DND-41 (cell line): ENCODE measurements around the gene NIT2.

ENCODE experiments used
- ATAC-seq: fragments of 200-7000 bp; cut with Tn5 transposase; 3 replicates; pipeline ENCODE4 v1.9.1; 2021; ENCODE audit warnings: low read depth; ENCODE audit not compliant: insufficient read depth
- DNase-seq: peaks from one replicate; pipeline ENCODE4 v3.0.0-alpha.2; 2020
- H2AFZ ChIP-seq: 2 replicates; pipeline ENCODE4 v1.6.0; 2012; ENCODE audit warnings: low read depth, low read length
- H3K27ac ChIP-seq: 2 replicates; pipeline ENCODE4 v1.5.1; 2012; ENCODE audit warnings: low read length, inconsistent platforms
- H3K27me3 ChIP-seq: fragments of 200-600 bp; sonication (generic); 2 replicates; pipeline ENCODE4 v1.6.0; 2012; ENCODE audit warnings: low read length, mild to moderate bottlenecking, inconsistent platforms; ENCODE audit not compliant: insufficient read depth, poor library complexity
- H3K36me3 ChIP-seq: 2 replicates; pipeline ENCODE4 v1.5.1; 2012; ENCODE audit warnings: low read length, inconsistent platforms; ENCODE audit not compliant: insufficient read depth
- H3K4me1 ChIP-seq: 2 replicates; pipeline ENCODE4 v1.5.1; 2012; ENCODE audit warnings: mild to moderate bottlenecking, low read length; ENCODE audit not compliant: insufficient read depth
- H3K4me2 ChIP-seq: 2 replicates; pipeline ENCODE4 v1.6.0; 2012; ENCODE audit warnings: mild to moderate bottlenecking, moderate library complexity, low read length, inconsistent platforms; ENCODE audit not compliant: insufficient read depth
- H3K4me3 ChIP-seq, 2 experiments: fragments of 200-600 bp in 1 of 2; shearing (Covaris generic) in 1 of 2; 2 replicates each; pipeline ENCODE4 v1.5.1; 2012 to 2016; ENCODE audit warnings: inconsistent platforms in 2 of 2, low read length in 2 of 2, mild to moderate bottlenecking in 2 of 2, low read depth in 1 of 2, moderate library complexity in 1 of 2
- H3K79me2 ChIP-seq: 2 replicates; pipeline ENCODE4 v1.6.0; 2012; ENCODE audit warnings: low read length, inconsistent platforms; ENCODE audit not compliant: insufficient read depth
- H3K9ac ChIP-seq: 2 replicates; pipeline ENCODE4 v1.6.0; 2012; ENCODE audit warnings: low read depth, mild to moderate bottlenecking, inconsistent platforms, low read length, moderate library complexity
- H3K9me3 ChIP-seq: 2 replicates; pipeline ENCODE4 v1.5.1; 2012; ENCODE audit warnings: low read length, moderate library complexity, mild to moderate bottlenecking, inconsistent platforms; ENCODE audit not compliant: insufficient read depth, severe bottlenecking
- H4K20me1 ChIP-seq: 2 replicates; pipeline ENCODE4 v1.6.0; 2012; ENCODE audit warnings: low read length; ENCODE audit not compliant: insufficient read depth
- EZH2 ChIP-seq: IDR thresholded peaks from 3 replicates; pipeline ENCODE4 v1.6.1; 2012; ENCODE audit warnings: borderline replicate concordance, low read depth, mild to moderate bottlenecking, moderate library complexity, low read length, inconsistent platforms; ENCODE audit not compliant: severe bottlenecking
- TF ChIP-seq, protein P1 (sequence below): IDR thresholded peaks from 2 replicates; pipeline ENCODE4 v1.5.1; 2012; ENCODE audit warnings: borderline replicate concordance, low read length, moderate library complexity, mild to moderate bottlenecking; ENCODE audit not compliant: poor library complexity, severe bottlenecking; ENCODE audit errors: extremely low read depth

NIT2 gene

GRCh38 chr3:100403362-100404249 lies 69.0 kb downstream of the NIT2 start:
- no peak for ATAC-seq
- no peaks in the 10 kb centered on the region for H3K27me3 ChIP-seq
- H3K4me1 ChIP-seq: peaks cover 42% of the 10 kb centered on the region
- H3K9me3 ChIP-seq: no peaks in the 10 kb centered on the region
- peaks cover 18% of the 10 kb centered on the region; the same call in 1 of the 2 replicates for H4K20me1 ChIP-seq
- peak overlapping the region in 1 of 2 experiments; percentile 98; a peak in 2 of 4 replicates for H3K4me3 ChIP-seq
- H3K9ac ChIP-seq: peak overlapping the region; percentile 66
- H2AFZ ChIP-seq: no peak overlapping the region
- TF ChIP-seq, protein P1, sequence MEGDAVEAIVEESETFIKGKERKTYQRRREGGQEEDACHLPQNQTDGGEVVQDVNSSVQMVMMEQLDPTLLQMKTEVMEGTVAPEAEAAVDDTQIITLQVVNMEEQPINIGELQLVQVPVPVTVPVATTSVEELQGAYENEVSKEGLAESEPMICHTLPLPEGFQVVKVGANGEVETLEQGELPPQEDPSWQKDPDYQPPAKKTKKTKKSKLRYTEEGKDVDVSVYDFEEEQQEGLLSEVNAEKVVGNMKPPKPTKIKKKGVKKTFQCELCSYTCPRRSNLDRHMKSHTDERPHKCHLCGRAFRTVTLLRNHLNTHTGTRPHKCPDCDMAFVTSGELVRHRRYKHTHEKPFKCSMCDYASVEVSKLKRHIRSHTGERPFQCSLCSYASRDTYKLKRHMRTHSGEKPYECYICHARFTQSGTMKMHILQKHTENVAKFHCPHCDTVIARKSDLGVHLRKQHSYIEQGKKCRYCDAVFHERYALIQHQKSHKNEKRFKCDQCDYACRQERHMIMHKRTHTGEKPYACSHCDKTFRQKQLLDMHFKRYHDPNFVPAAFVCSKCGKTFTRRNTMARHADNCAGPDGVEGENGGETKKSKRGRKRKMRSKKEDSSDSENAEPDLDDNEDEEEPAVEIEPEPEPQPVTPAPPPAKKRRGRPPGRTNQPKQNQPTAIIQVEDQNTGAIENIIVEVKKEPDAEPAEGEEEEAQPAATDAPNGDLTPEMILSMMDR: peak; percentile 38
- TF ChIP-seq EZH2: no peak
- peak overlapping the region; percentile 87 for H3K4me2 ChIP-seq
- peaks cover 51% of the 10 kb centered on the region for H3K79me2 ChIP-seq
- DNase-seq: peak; percentile 30
- H3K27ac ChIP-seq: 0 out of 2 replicates have a peak overlapping the region, but pooled peaks have one; percentile 91
- peaks cover 6% of the 10 kb centered on the region for H3K36me3 ChIP-seq

GRCh38 chr3:100404250-100404548 lies 69.6 kb downstream of the NIT2 start:
- H3K27ac ChIP-seq: no peak overlapping the region
- DNase-seq: no peak
- ATAC-seq: no peak
- no peak for TF ChIP-seq EZH2
- TF ChIP-seq, protein P1: no peak
- H4K20me1 ChIP-seq: peaks cover 13% of the 10 kb centered on the region; the same call in 1 of the 2 replicates
- peak overlapping the region; percentile 87 for H3K4me2 ChIP-seq
- no peaks in the 10 kb centered on the region for H3K27me3 ChIP-seq
- H3K9me3 ChIP-seq: no peaks in the 10 kb centered on the region
- H2AFZ ChIP-seq: no peak overlapping the region
- peaks cover 6% of the 10 kb centered on the region for H3K36me3 ChIP-seq
- peak overlapping the region in 1 of 2 experiments; percentile 98; a peak in 1 of 4 replicates for H3K4me3 ChIP-seq
- no peak overlapping the region for H3K9ac ChIP-seq
- H3K79me2 ChIP-seq: peaks cover 45% of the 10 kb centered on the region
- peaks cover 36% of the 10 kb centered on the region for H3K4me1 ChIP-seq

DNA sequence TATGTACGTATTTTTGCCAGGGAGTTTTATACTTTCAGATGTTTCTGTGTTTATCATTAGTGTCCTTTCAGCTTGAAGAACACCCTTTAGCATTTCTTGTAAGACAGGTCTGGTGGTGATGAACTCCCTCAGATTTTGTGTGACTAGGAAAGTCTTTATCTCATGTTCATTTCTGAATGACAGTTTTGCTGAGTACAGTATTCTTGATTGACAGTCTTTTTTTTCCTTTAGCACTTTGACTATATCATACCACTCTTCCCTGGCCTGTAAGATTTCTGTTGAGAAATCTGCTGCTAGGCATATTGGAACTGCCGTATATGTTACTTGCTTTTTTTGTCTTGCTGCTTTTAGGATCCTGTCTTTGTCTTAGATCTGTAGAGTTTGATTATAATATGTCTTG lies 72.6 kb downstream of the NIT2 start:
- no peak overlapping the region for H3K27ac ChIP-seq
- H2AFZ ChIP-seq: no peak overlapping the region
- peaks cover 3% of the 10 kb centered on the region for H3K9me3 ChIP-seq
- no peak for DNase-seq
- H3K79me2 ChIP-seq: peaks cover 25% of the 10 kb centered on the region
- H4K20me1 ChIP-seq: no peaks in the 10 kb centered on the region
- no peak overlapping the region for H3K4me2 ChIP-seq
- no peak for ATAC-seq
- peaks cover 6% of the 10 kb centered on the region; the same call in 1 of the 2 replicates for H3K36me3 ChIP-seq
- peaks cover 24% of the 10 kb centered on the region for H3K4me1 ChIP-seq
- no peaks in the 10 kb centered on the region for H3K27me3 ChIP-seq
- TF ChIP-seq EZH2: no peak
- TF ChIP-seq, protein P1: no peak
- H3K4me3 ChIP-seq: no peak overlapping the region
- no peak overlapping the region for H3K9ac ChIP-seq
